GM20000 (cell line): ENCODE data around the gene DPYSL3.

ENCODE experiments used
- DNase-seq: peaks from one replicate; pipeline ENCODE4 v3.0.0; 2012; ENCODE audit warnings: low spot score
- TF ChIP-seq, protein P1 (sequence below): IDR thresholded peaks from 2 replicates; pipeline ENCODE4 v1.5.1; 2012; ENCODE audit warnings: mild to moderate bottlenecking, control low read depth; ENCODE audit errors: extremely low read depth, missing control alignments

Gene DPYSL3

DNA sequence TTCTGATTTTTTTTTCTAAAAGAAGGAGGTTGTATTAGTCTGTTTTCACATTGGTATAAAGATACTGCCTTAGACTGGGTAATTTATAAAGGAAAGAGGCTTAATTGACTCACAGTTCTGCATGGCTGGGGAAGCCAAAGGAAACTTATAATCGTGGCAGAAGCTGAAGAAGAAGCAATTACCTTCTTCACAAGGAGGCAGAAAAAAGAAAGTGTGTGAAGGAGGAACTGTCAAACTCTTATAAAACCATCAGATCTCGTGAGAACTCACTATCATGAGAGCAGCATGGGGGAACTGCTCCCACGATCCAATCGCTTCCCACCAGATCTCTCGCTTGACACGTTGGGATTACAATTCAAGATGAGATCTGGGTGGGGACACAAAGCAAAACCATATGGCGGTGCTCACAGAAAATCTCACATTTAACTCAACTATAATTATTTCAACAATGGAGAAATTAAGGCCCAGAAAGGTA lies 27.1 kb downstream of the DPYSL3 start:
- no peak for DNase-seq
- TF ChIP-seq, protein P1, sequence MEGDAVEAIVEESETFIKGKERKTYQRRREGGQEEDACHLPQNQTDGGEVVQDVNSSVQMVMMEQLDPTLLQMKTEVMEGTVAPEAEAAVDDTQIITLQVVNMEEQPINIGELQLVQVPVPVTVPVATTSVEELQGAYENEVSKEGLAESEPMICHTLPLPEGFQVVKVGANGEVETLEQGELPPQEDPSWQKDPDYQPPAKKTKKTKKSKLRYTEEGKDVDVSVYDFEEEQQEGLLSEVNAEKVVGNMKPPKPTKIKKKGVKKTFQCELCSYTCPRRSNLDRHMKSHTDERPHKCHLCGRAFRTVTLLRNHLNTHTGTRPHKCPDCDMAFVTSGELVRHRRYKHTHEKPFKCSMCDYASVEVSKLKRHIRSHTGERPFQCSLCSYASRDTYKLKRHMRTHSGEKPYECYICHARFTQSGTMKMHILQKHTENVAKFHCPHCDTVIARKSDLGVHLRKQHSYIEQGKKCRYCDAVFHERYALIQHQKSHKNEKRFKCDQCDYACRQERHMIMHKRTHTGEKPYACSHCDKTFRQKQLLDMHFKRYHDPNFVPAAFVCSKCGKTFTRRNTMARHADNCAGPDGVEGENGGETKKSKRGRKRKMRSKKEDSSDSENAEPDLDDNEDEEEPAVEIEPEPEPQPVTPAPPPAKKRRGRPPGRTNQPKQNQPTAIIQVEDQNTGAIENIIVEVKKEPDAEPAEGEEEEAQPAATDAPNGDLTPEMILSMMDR = no peak

GRCh38 chr5:147481874-147482705 lies 27.8 kb downstream of the DPYSL3 start:
- TF ChIP-seq, protein P1 = no peak
- DNase-seq = peak; percentile 17

DNA sequence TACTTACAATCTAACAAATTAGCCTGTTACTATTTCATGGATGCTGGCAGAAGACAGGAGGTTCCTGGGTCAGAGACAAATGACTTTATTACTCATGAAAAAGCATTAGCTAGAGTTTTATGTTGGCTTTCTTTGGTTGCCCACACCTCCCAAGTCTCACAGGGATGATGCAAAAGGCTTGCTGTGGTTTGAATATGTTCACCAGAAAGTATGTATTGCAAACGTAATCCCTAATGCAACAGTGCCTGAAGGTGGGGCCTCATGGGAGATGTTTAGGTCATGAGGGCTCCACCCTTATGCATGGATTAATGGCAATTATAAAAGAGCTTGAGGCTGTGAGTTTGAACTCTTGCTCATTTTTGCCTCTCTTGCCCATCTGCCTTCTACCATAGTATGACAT lies 28.5 kb downstream of the DPYSL3 start:
- DNase-seq = no peak
- TF ChIP-seq, protein P1 = no peak

DNA sequence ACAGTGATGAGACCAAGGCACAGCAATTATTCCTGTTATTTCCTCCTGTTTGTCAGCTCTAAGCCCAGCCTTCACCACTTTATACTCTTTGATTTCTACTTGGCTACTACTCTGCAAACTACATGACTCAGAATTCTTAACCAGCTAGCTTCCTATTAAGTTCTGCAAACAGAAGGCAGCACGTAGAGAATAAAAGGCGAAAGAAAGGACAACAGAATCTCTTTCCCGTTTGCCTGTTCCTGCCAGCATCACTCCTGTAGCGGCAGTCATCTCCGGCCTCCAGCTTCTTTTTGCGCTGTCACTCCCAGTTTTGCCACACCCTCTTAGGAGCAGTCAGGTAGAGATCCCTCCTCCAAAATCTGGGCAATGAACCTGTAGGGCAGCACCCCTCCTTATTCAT lies 29.9 kb downstream of the DPYSL3 start:
- TF ChIP-seq, protein P1 = no peak
- DNase-seq = no peak

- TF ChIP-seq, protein P1 = no peak
- DNase-seq = no peak
Observed at GRCh38 chr5:147479444-147479843, 30.4 kb downstream of the DPYSL3 start.

GRCh38 chr5:147474140-147474539 lies 35.7 kb downstream of the DPYSL3 start:
- no peak for DNase-seq
- TF ChIP-seq, protein P1 = no peak

DNA sequence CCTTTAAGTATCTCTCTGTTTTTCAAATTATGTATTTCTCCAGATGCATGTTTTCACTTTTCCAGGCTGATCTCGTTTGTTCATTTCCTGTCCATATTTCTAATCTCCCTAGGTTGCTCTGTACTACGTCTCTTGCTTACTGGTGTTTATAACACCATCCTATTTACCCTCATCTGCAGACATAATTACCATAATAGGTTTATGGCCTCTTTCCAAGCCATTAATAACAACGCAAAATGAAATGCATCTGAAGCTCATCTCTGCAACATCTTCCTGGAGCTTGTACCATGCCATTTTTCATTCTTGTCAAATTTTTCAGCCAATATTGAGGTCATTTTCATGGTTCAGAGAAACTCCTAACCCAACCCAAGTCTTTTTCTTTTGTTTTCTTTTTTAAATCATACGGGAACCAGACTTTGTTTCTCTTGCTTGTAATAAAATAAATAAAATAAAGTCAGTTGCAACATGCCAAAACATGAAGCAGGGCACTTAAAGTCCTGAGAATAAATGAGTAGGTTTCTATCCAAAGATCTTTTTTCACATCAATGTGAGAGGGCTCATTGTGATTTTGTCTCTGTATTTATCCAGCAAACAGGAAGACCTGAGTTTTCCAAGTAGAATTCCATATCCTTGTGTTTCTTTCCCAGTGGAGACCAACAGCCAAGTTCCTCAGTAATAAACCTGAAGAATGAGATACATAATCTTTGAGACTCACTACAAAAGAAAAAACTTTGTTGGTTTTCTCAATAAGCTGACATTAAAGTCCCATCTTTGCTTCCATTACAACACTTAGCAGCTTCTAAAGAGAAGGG lies 37.0 kb downstream of the DPYSL3 start:
- TF ChIP-seq, protein P1 = no peak

More for the DNA sequence above, 37.0 kb downstream of the DPYSL3 start:
- DNase-seq = no peak
